22Rv1 (cell line): ENCODE results near the gene PACC1.

Experiments used
- CTCF ChIP-seq: fragments of 450-650 bp; IDR thresholded peaks from 2 replicates; pipeline ENCODE4 v1.5.1; 2017; ENCODE audit warnings: mild to moderate bottlenecking
- ZFX ChIP-seq: fragments of 450-650 bp; IDR thresholded peaks from 2 replicates; pipeline ENCODE4 v1.6.1; 2017; ENCODE audit warnings: antibody characterized with exemption, borderline replicate concordance

DNA sequence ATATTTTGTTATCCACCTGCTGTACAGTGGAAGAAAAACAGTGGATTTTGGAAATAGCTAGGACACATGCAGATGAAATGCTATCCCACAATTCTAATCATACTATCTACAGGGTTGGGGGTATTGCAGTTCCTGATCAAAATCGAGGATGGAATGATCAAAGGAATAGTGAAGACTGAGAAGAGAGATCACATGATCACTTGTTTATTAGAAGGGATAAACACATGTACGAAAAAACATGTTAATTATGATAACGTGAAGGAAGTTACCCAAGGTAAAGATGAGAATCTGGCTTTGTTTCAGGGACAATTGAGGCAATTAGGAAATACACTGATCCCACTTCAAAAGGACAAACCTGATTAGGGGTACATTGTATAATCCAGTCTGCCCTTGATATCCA, 9.2 kb upstream of the PACC1 start:
- TF ChIP-seq CTCF (no peak), ZFX (no peak)
